DMS79 (cell line): ENCODE measurements around the gene NPHP4.

Experiments
- DNase-seq: peaks from one replicate; lab custom pipeline; 2025; lab: John Stamatoyannopoulos, UW

Gene NPHP4

GRCh38 chr1:6003568-6004411 is 11.6 kb upstream of the NPHP4 start:
- DNase-seq: peak; percentile 91

GRCh38 chr1:6002714-6003501 is 10.7 kb upstream of the NPHP4 start:
- peak; percentile 82 for DNase-seq

- DNase-seq: peak; percentile 83
Observed at GRCh38 chr1:6001992-6002576, 9.9 kb upstream of the NPHP4 start.

- no peak for DNase-seq
Observed at GRCh38 chr1:6000444-6001288, 8.4 kb upstream of the NPHP4 start.

GRCh38 chr1:5999711-6000443 is 7.7 kb upstream of the NPHP4 start:
- no peak for DNase-seq

GRCh38 chr1:5998906-5999301 is 6.7 kb upstream of the NPHP4 start:
- no peak for DNase-seq

GRCh38 chr1:5998051-5998905 is 6.1 kb upstream of the NPHP4 start:
- DNase-seq: no peak

- no peak for DNase-seq
Observed at GRCh38 chr1:5997316-5997715, 5.1 kb upstream of the NPHP4 start.

GRCh38 chr1:5996641-5997270 is 4.5 kb upstream of the NPHP4 start:
- DNase-seq: no peak

GRCh38 chr1:5995871-5996630 is 3.8 kb upstream of the NPHP4 start:
- DNase-seq: no peak

- DNase-seq: no peak
Observed at GRCh38 chr1:5994713-5995621, 2.7 kb upstream of the NPHP4 start.

- DNase-seq: peak; percentile 74
Observed at GRCh38 chr1:5993556-5994491, 1.6 kb upstream of the NPHP4 start.

- peak; percentile 49 for DNase-seq
Observed at GRCh38 chr1:5992814-5993555, 760 bp upstream of the NPHP4 start.

GRCh38 chr1:5991381-5992025 is 722 bp downstream of the NPHP4 start:
- DNase-seq: peak; percentile 4

- DNase-seq: no peak
Observed at GRCh38 chr1:5990913-5991312, 1.3 kb downstream of the NPHP4 start.
